ENCODE measurements around the gene LRP3.

The LRP3 gene

DNA sequence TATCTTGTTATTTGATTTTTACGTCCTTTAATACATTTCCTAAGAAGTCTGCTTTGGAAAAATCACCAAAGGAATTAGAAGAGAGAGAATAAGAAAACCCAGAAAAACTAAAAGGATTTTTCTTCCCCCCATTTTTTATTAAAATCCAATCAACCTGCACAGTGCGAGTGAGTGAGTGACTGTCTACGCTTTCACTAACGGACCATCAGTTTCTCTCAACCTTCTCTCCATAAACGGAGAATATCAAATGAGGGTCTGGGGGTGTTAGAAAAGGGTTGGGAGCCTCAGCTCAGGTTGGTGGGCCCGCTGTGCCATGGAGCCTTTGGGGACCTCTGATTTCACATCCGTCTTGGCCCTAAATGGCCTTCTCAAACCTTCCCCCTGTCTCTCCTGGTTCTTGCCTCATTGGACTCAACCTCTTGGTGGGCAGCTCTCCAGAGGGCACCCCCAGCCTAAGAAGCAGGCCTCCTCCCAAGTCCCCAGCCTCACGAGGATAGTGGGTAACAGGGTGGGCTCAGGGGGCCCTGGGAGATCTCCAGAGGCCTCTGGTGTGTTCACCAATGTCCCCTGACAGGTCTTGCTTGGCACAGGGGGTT is 763 bp upstream of the LRP3 start:
- peak overlapping the region; percentile 45 for H3K4me3 Mint-ChIP-seq
- H3K27ac Mint-ChIP-seq: no peak overlapping the region
- no peaks in the 10 kb centered on the region for H3K4me1 Mint-ChIP-seq
- peaks cover 33% of the 10 kb centered on the region for H3K27me3 Mint-ChIP-seq
- DNase-seq (no peak), ATAC-seq (no peak)
- no peaks in the 10 kb centered on the region for H3K9me3 Mint-ChIP-seq
- H3K36me3 Mint-ChIP-seq (ENCODE audit: low read depth): no peaks in the 10 kb centered on the region

DNA sequence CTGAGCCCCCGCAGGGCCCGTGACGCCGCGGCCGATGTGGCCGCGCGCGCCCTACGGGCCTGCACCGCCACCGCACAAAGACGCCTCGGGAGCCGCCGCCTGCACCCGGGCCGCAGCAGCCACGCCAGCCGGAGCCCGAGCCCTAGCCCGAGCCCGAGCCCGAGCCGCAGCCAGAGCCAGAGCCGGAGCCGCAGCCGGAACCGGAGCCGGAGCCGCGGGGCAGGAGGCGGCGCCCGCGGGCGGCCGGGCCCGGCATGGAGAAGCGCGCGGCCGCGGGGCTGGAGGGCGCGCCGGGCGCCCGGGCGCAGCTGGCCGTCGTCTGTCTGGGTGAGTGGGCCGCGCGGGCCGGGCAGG is 379 bp downstream of the LRP3 start:
- Mint-ChIP-seq H3K36me3 (ENCODE audit: low read depth) (no peaks in the 10 kb centered on the region), H3K4me3 (no peak overlapping the region), H3K27me3 (peaks cover 33% of the 10 kb centered on the region), H3K27ac (no peak overlapping the region), H3K9me3 (no peaks in the 10 kb centered on the region), H3K4me1 (no peaks in the 10 kb centered on the region)
- ATAC-seq (no peak), DNase-seq (no peak)

DNA sequence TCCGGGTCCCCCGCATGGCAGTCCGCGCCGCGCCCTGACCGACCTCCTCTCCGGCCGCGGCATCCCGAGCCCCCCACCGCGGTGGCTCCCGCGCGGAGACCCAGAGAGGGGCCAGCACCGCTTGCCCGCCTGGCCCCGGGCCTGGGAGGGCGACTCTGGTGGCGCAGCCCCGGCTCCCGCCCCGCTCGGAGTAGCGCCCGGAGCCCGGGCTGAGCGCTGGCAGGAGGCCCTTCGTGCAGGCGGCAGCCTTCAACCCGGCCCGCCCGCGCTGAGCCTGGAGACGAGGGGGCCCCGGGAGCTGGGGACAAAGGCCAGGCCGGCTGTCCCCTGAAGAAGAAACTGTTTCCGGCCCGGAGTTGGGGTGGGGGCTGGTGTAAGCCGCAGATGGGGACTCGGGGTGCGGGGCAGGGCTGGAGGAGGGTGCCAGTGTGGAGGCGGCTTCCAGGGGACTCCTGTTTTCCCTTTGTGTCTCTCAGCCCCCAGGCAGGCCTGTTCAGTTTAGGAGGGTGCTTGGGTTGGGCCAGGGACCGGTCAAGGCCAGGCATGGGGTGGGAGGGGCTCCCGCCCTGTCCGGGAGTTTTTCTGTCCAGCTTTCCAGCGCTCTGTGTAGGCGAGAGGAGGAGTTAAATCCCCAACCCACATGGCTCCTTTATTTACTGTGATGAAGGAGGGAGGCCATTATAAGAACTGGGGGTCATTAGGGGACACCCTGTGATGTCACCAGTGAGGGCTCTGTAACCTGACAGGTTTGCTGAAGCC is 935 bp downstream of the LRP3 start:
- DNase-seq: no peak
- Mint-ChIP-seq H3K27ac (no peak overlapping the region), H3K9me3 (no peaks in the 10 kb centered on the region), H3K4me3 (no peak overlapping the region), H3K4me1 (no peaks in the 10 kb centered on the region), H3K36me3 (ENCODE audit: low read depth) (no peaks in the 10 kb centered on the region), H3K27me3 (peaks cover 33% of the 10 kb centered on the region)
- no peak for ATAC-seq

DNA sequence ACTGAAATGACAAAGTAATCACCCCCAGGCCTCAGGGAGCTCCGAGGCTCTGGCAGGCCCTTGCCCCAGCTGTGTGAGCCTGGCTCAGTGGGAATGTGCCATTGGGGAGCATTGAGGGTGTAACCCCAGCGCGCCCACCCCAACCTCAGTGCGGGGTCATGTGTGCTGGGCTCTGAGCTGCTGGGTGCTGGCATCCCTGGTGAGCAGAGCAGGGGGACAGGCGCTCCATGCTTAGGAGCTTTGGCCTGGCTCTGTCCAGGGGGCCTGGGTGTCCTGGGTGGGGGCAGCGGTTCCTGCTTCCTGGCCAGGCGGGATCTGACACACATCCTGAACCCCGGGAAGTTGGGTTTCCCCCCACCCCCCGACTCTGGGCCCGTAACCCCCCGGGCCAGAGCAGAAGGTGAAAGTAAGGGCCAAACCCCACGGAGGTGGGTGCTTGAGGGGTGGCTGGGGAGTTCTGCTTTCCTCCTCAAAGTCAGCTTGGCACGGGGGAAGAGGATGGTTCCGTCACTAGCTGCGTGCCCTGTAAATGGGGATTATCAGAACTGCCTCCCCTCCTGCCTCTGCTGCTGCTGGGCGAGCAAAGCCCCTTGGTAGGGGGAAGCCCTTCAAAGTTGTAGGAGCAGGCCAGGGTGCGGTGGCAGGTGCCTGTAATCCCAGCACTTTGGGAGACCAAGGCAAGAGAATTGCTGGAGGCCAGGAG is 1.7 kb downstream of the LRP3 start:
- no peak for DNase-seq
- ATAC-seq: no peak
- no peaks in the 10 kb centered on the region for H3K36me3 Mint-ChIP-seq (ENCODE audit: low read depth)
- no peaks in the 10 kb centered on the region for H3K4me1 Mint-ChIP-seq
- H3K9me3 Mint-ChIP-seq: no peaks in the 10 kb centered on the region
- H3K4me3 Mint-ChIP-seq: no peak overlapping the region
- H3K27ac Mint-ChIP-seq: no peak overlapping the region
- peaks cover 33% of the 10 kb centered on the region for H3K27me3 Mint-ChIP-seq

DNA sequence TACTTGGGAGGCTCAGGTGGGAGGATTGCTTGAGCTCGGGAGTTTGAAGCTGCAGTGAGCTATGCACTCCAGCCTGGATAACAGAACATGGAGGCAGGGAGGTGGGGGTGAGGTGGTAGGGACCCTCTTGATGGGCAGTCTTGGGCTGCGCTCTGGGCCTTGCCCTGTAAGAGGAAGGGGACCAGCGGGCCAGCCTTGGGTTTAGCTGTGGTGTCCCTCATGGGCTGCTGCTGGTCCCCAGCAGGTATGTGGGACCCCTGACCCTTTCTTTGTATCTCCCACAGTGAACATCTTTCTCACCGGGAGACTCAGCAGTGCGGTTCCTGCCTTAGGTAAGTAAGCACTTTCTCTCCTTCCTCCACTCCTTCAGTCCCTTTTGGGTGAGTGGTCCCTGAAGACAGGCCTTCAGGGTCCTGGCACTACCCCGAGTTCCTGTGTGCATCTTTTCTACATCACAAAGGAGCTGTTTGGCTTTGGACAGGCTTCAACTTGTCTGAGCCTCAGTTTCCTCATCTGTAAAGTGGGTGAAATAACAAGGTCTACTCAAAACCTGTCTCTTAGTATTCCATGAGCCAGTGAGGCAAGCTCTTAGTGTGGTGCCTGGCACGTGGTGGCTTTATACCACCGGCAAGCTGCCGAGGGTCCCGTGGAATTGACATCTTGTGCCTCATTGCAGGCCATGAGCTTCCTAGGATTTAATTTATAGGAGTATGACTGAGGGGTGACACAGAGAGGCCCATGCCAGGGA is 2.5 kb downstream of the LRP3 start:
- Mint-ChIP-seq H3K27ac (no peak overlapping the region), H3K36me3 (ENCODE audit: low read depth) (no peaks in the 10 kb centered on the region), H3K9me3 (no peaks in the 10 kb centered on the region), H3K4me1 (no peaks in the 10 kb centered on the region), H3K27me3 (peaks cover 32% of the 10 kb centered on the region), H3K4me3 (no peak overlapping the region)
- DNase-seq: no peak
- ATAC-seq: no peak

DNA sequence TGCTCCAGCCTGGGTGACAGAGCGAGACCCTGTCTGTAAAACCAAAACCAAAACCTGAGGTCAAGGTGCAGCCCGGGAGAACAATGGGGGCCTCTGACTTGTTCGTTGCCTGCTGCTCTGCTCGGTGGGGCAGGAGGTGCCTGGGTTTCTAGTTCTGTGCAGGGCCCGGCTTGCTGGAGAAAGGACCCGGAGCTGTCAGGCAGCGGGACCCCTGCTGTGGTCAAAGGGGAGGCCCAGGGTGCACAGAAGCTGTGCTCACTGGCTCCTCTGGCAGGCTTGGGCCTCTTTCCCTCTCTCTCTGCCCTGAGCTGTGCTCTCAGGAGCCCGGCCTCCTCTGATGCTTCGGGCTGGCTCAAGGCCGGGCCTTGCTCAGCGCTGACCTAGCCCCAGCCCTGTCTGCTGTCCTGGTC is 3.5 kb downstream of the LRP3 start:
- H3K4me3 Mint-ChIP-seq: no peak overlapping the region
- no peaks in the 10 kb centered on the region for H3K4me1 Mint-ChIP-seq
- no peak overlapping the region for H3K27ac Mint-ChIP-seq
- H3K36me3 Mint-ChIP-seq (ENCODE audit: low read depth): no peaks in the 10 kb centered on the region
- no peaks in the 10 kb centered on the region for H3K9me3 Mint-ChIP-seq
- DNase-seq (no peak), ATAC-seq (no peak)
- peaks cover 22% of the 10 kb centered on the region for H3K27me3 Mint-ChIP-seq

DNA sequence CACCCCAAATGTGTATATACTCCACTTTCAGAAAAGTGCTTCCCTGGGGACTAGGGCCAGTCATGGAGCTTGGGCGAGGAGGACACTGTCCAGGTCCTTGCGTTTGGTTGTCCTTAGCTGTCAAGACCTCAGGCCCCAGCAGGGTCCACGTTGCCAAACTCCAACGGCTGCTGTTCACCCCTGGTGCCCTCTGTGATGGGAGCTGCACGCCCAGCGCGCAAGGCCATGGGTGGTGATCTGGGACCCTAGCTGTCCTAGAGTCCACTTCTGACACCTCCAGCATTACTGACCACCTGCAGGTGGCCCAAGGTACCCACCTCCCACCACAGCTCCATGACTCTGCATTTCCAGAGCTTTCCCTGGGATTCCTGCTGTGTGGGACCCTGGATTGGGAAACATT is 4.0 kb downstream of the LRP3 start:
- Mint-ChIP-seq H3K4me3 (no peak overlapping the region), H3K9me3 (no peaks in the 10 kb centered on the region), H3K36me3 (ENCODE audit: low read depth) (no peaks in the 10 kb centered on the region), H3K27me3 (peaks cover 17% of the 10 kb centered on the region), H3K27ac (no peak overlapping the region), H3K4me1 (no peaks in the 10 kb centered on the region)
- DNase-seq (no peak), ATAC-seq (no peak)

DNA sequence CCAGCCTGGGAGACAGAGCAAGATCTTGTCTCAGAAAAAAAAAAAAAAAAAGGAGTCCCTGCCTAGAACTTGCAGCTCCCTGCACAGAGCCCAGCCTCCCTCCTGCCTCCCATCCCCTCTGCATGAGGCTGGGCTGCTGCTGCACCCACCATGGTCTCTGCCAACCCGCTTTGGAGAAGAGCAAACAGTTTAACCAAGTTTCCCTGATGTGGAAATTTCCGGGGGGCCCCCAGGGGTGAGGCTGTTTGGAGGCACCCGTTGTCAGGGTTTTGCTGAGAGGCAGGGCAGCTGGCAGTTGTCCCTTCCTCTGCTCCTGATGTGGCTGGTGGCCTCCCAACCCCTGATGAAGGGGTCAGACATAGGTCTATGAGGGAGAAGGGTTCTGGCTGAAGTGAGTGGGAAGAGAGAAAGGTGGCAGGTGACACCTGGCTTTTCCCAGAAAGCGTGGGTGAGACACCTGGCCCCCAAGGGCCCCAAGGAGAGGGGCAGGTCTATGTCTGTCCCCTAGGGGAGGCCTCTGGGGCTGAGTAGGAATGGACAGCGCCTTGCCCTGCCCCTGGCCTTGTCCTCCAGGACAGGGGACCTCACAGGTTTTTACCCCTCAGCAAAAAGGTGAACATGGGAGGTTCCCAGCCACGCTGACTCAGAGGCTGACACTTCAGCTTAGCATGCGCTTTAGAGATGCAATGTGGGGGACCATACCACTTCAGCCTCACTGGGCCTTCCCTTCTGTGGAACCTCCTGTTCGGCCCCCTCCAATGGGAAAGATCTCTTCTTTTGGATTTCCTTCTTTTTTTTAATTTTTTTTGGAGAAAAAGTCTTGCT is 5.5 kb downstream of the LRP3 start:
- Mint-ChIP-seq H3K27ac (no peak overlapping the region), H3K27me3 (peaks cover 10% of the 10 kb centered on the region), H3K4me3 (no peak overlapping the region), H3K9me3 (no peaks in the 10 kb centered on the region), H3K4me1 (no peaks in the 10 kb centered on the region), H3K36me3 (ENCODE audit: low read depth) (no peaks in the 10 kb centered on the region)
- no peak for DNase-seq
- no peak for ATAC-seq

DNA sequence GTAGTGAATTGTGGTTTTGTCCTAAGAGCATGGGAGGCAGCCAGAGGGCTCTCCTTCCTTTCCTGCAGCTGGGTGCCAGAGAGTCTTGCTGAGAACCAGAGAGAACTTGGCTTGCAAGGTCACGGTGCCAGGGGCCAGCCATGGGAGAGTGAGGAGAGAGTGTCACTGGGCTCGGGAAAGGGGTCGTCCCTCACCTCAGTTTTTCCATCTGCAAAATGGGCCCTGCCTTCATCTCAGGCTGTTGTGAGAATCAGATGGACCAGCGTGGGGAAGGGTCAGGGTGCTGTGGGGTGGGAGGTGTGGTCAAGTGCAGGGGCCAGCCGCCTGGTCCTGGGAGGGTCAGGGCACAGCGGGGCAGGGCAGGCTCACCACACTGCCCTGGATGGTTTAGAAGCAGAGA is 7.3 kb downstream of the LRP3 start:
- Mint-ChIP-seq H3K27ac (no peak overlapping the region), H3K9me3 (no peaks in the 10 kb centered on the region), H3K36me3 (ENCODE audit: low read depth) (no peaks in the 10 kb centered on the region), H3K4me1 (no peaks in the 10 kb centered on the region), H3K4me3 (no peak overlapping the region), H3K27me3 (peaks cover 5% of the 10 kb centered on the region)
- ATAC-seq: no peak
- DNase-seq: no peak

DNA sequence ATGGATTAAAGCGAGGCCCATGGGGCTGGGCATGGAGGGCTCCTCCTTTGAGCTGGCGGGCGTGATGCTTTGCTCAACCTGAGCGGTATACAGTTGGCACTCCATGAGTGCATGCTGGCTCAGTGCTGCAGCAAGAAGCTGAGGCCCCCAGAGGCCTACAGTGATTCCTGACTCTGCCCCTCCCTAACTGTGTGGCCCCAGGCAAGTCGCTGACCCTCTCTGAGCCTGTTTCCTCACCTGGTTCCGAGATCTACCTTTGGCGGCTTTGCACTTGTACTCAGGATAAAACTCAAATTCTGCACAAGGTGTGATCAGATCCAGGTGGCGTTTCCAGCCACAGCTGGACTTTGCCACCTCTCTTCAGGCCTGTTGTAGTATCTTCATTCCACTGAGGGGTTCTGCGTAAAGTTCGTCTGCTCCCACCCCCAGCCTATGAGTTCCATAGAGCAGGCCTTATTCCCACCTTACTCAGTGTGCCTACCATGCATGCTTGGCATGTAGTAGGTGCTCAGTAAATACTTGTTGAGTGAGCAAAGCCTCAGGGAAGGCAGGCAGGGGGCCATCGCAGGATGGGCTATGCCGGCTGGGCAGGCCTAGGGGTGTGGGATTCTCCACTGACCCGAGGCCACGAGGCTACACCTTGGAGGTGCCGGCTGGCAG is 7.9 kb downstream of the LRP3 start:
- no peak overlapping the region for H3K27ac Mint-ChIP-seq
- no peak for ATAC-seq
- H3K36me3 Mint-ChIP-seq (ENCODE audit: low read depth): no peaks in the 10 kb centered on the region
- no peak for DNase-seq
- H3K4me3 Mint-ChIP-seq: no peak overlapping the region
- no peaks in the 10 kb centered on the region for H3K4me1 Mint-ChIP-seq
- no peaks in the 10 kb centered on the region for H3K9me3 Mint-ChIP-seq
- H3K27me3 Mint-ChIP-seq: peaks cover under 1% of the 10 kb centered on the region

DNA sequence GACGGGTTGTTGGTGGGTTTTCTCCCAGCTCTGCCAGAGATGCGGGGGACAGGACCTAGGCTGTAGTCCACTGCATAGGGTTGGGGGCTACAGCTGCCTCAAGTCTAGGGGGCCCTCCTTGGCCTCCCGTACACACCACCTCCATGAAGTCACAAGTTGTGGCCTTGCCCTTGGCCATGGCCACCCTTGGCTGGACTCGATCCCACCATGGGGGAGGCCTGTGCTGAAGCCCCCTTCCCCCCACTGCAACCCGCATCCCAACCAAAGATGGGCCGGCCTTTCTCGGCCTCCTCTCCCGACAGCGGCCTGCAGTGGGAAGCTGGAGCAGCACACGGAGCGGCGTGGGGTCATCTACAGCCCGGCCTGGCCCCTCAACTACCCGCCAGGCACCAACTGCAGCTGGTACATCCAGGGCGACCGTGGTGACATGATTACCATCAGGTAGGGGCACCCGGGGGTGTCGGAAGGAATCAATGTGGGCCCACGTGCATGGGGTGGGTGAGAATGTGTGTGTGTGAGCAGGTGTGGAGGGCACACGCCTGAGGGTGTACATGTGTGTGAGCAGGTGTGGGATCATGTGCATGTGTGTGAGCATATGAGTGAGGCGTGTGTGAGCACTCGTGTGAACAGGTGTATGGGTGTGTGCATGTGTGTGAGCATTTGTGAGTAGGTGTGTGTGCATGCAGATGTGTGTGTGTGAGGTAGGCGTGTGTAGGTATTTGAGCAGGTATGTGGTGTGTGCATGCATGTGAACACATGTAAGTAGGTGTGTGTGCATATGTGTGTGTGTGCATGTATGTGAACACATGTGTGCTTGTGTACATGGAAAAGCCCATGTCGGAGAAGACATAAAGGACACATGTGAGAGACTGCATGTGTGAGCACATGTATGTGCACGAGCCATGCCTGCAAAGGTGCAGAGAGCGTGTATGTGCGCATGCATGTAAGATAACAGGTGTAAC is 8.7 kb downstream of the LRP3 start:
- no peak for DNase-seq
- H3K27ac Mint-ChIP-seq: no peak overlapping the region
- H3K36me3 Mint-ChIP-seq (ENCODE audit: low read depth): no peaks in the 10 kb centered on the region
- H3K4me1 Mint-ChIP-seq: no peaks in the 10 kb centered on the region
- H3K9me3 Mint-ChIP-seq: no peaks in the 10 kb centered on the region
- H3K27me3 Mint-ChIP-seq: no peaks in the 10 kb centered on the region
- ATAC-seq: no peak
- no peak overlapping the region for H3K4me3 Mint-ChIP-seq

DNA sequence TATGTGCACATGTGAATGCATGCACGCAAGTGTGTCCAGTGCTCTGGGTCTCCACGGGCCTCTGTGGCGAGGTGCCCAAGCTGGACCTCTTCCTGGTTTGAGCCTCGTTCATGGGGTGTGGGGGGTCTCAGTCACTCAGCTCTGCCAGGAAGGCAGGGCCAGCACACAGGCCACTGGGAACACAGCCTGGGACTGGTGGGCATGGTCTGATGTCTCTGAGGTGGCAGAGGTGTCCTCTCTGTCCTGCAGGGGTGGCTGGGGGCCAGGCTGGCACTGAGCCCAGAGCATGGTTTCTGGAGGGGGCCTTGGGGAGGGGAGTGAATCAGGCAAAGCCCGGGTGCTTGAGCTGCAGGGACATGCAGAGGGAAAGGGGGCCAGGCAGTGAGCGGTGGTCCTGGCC is 9.4 kb downstream of the LRP3 start:
- ATAC-seq: no peak
- Mint-ChIP-seq H3K27me3 (no peaks in the 10 kb centered on the region), H3K36me3 (ENCODE audit: low read depth) (no peaks in the 10 kb centered on the region)

More for the DNA sequence above, 9.4 kb downstream of the LRP3 start:
- Mint-ChIP-seq H3K27ac (no peak overlapping the region), H3K9me3 (no peaks in the 10 kb centered on the region), H3K4me3 (no peak overlapping the region), H3K4me1 (no peaks in the 10 kb centered on the region)
- DNase-seq: no peak
